ENCODE measurements around the gene DYNLT3. TPM values are rescaled to one million over a fixed set of nuclear protein-coding genes. Genes with fewer than 3 reads are reported as not detected.
A peak's percentile ranks its signal among the peaks of the same experiment; 100 is the strongest.

Gene DYNLT3
- total RNA-seq, 2 donors from 2014 or later: 21.0 to 22.5 TPM

- DNase-seq (no peak), ATAC-seq (no peak)
- intact Hi-C loops (cut with DNase I, micrococcal nuclease): no loop called here
These were observed 394 bp upstream of the DYNLT3 start for GRCh38 chrX:37847733-37848197.

GRCh38 chrX:37846558-37846933 is 825 bp downstream of the DYNLT3 start:
- DNase-seq: no peak
- no peak for ATAC-seq
- intact Hi-C loops (cut with DNase I, micrococcal nuclease): no loop called here

GRCh38 chrX:37846141-37846540 is 1.2 kb downstream of the DYNLT3 start:
- DNase-seq: no peak
- ATAC-seq: no peak
- intact Hi-C loops (cut with DNase I, micrococcal nuclease): no loop called here

GRCh38 chrX:37844622-37845021 is 2.7 kb downstream of the DYNLT3 start:
- ATAC-seq: no peak
- intact Hi-C loops (cut with DNase I, micrococcal nuclease): no loop called here
- DNase-seq: no peak

GRCh38 chrX:37840931-37841330 is 6.4 kb downstream of the DYNLT3 start:
- intact Hi-C loops (cut with DNase I, micrococcal nuclease): no loop called here
- no peak for DNase-seq
- ATAC-seq: no peak

GRCh38 chrX:37834937-37835336 is 12.4 kb downstream of the DYNLT3 start:
- ATAC-seq: no peak
- intact Hi-C loops (cut with DNase I, micrococcal nuclease): no loop called here
- DNase-seq: no peak

GRCh38 chrX:37830371-37830770 is 17.0 kb downstream of the DYNLT3 start:
- intact Hi-C loops (cut with DNase I, micrococcal nuclease): no loop called here
- no peak for ATAC-seq

GRCh38 chrX:37829721-37830120 is 17.6 kb downstream of the DYNLT3 start:
- DNase-seq (no peak), ATAC-seq (no peak)
- intact Hi-C loops (cut with DNase I, micrococcal nuclease): loop anchor here in 1 of 2 donors (5.0 kb wide), 1 partner anchor 317 kb away; no protein-coding TSS in a partner anchor

More at GRCh38 chrX:37830371-37830770, 17.0 kb downstream of the DYNLT3 start:
- DNase-seq: no peak

GRCh38 chrX:37825215-37825842 is 22.0 kb downstream of the DYNLT3 start:
- intact Hi-C loops (cut with DNase I, micrococcal nuclease): loop anchor here in 1 of 2 donors (2.0 to 5.0 kb wide), 2 partner anchors 81 to 313 kb away; no protein-coding TSS in a partner anchor
- ATAC-seq: peak; percentile 82
- peak; percentile 32 to 62 for DNase-seq

- peak; percentile 66 for ATAC-seq
- DNase-seq: no peak
- intact Hi-C loops (cut with DNase I, micrococcal nuclease): loop anchor here in 1 of 2 donors (2.0 to 5.0 kb wide), 2 partner anchors 80 to 312 kb away; no protein-coding TSS in a partner anchor
These were observed 22.7 kb downstream of the DYNLT3 start for GRCh38 chrX:37824491-37825214.

- intact Hi-C loops (cut with DNase I, micrococcal nuclease): no loop called here
- no peak for ATAC-seq
- DNase-seq: no peak
These were observed 26.7 kb downstream of the DYNLT3 start for GRCh38 chrX:37820646-37821045.

GRCh38 chrX:37818031-37818430 is 29.3 kb downstream of the DYNLT3 start:
- intact Hi-C loops (cut with DNase I, micrococcal nuclease): no loop called here
- no peak for DNase-seq
- ATAC-seq: peak; percentile 94

- DNase-seq (no peak), ATAC-seq (no peak)
- intact Hi-C loops (cut with DNase I, micrococcal nuclease): no loop called here
These were observed 29.8 kb downstream of the DYNLT3 start for GRCh38 chrX:37817579-37817978.

- intact Hi-C loops (cut with DNase I, micrococcal nuclease): no loop called here
- DNase-seq: no peak
- ATAC-seq: no peak
These were observed 30.2 kb downstream of the DYNLT3 start for GRCh38 chrX:37817176-37817575.

GRCh38 chrX:37816766-37817165 is 30.6 kb downstream of the DYNLT3 start:
- ATAC-seq: no peak
- no peak for DNase-seq
- intact Hi-C loops (cut with DNase I, micrococcal nuclease): no loop called here

GRCh38 chrX:37815366-37815765 is 32.0 kb downstream of the DYNLT3 start:
- intact Hi-C loops (cut with DNase I, micrococcal nuclease): no loop called here
- no peak for ATAC-seq
- no peak for DNase-seq

GRCh38 chrX:37813570-37813969 is 33.8 kb downstream of the DYNLT3 start:
- intact Hi-C loops (cut with DNase I, micrococcal nuclease): no loop called here
- ATAC-seq (no peak), DNase-seq (no peak)

GRCh38 chrX:37812110-37812509 is 35.3 kb downstream of the DYNLT3 start:
- ATAC-seq: peak; percentile 76
- DNase-seq: peak in 1 of 2 donors; percentile 26
- intact Hi-C loops (cut with DNase I, micrococcal nuclease): no loop called here

GRCh38 chrX:37809970-37810369 is 37.4 kb downstream of the DYNLT3 start:
- DNase-seq: no peak
- ATAC-seq: no peak
- intact Hi-C loops (cut with DNase I, micrococcal nuclease): no loop called here

- intact Hi-C loops (cut with DNase I, micrococcal nuclease): no loop called here
- no peak for DNase-seq
- no peak for ATAC-seq
These were observed 44.3 kb downstream of the DYNLT3 start for GRCh38 chrX:37803057-37803456.
